ENCODE measurements around the gene ZNF705A.
"Not testable (repeated sequence)": the region's sequence is repeated elsewhere in the genome, so short reads cannot be mapped to it uniquely, and the experiment has no call there.

ZNF705A gene

DNA sequence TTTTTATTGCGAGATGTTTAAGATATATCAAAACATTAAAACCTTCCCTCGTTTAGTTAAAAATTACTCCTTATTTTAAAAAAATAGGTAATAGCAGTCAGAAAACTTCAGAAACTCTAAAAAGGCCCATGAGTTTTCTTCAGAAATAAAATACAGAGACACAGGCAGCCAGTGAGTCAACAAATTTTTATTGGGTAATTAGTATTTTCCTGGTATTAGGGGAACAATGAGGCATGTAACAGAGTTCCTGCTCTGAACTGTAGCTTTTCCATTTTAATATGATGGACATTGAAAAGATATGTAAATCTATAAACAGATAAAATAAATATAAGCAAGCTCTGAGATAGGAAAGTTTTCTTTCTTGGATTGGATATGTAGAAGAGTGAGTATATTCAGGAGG is 399 bp upstream of the ZNF705A start:
- CTCF ChIA-PET: interaction anchor here (0.8 to 1.7 kb wide), 2 partner anchors 9 to 75 kb away, joined by 3 to 4 read pairs; no protein-coding TSS in a partner anchor
- Mint-ChIP-seq H3K27me3 (peaks cover 45% of the 10 kb centered on the region), H3K27ac (no peak overlapping the region)

DNA sequence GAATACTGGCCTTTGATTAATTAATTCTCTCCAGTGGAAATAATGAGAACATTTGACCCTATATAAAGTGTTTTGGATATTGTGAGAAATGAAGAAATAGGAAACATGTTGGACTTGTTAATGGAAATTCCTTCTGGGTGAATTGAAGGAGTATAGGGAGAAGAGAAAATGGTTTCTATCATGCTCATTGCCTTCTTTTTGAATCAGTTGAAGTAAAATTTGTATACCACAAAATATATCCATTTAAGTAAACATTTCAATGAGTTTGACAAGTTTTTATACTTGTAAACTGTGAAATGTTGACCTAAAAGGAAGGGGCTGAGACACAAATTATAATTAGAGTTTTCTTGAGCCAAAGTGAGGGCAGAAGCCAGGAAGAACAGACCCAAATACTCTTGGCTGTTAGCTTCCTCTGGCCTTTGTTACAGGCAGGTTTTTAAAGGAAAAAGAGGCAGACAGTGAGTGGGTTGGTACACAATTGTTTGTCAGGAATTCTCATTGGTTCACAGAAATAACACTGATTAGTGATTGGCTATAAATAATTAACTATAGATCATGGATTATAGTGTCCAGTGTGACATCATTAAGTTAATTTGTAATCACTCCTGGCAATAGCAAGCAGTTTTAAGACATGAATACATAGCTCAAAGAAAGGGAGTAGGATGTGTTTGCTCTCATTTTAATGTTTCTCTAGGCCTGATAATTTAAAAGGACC is 826 bp downstream of the ZNF705A start:
- Mint-ChIP-seq H3K4me1 (peaks cover 40% of the 10 kb centered on the region), H3K4me3 (no peak overlapping the region), H3K36me3 (no peaks in the 10 kb centered on the region), H3K27me3 (peaks cover 39% of the 10 kb centered on the region), H3K9me3 (no peaks in the 10 kb centered on the region), H3K27ac (no peak overlapping the region)
- CTCF ChIA-PET: interaction anchor here (1.7 kb wide), 1 partner anchor 74 kb away, joined by 4 read pairs; no protein-coding TSS in a partner anchor
- DNase-seq: no peak

More for the DNA sequence above, 399 bp upstream of the ZNF705A start:
- Mint-ChIP-seq H3K4me1 (peaks cover 33% of the 10 kb centered on the region), H3K4me3 (no peak overlapping the region), H3K9me3 (no peaks in the 10 kb centered on the region), H3K36me3 (no peaks in the 10 kb centered on the region)
- DNase-seq: no peak

DNA sequence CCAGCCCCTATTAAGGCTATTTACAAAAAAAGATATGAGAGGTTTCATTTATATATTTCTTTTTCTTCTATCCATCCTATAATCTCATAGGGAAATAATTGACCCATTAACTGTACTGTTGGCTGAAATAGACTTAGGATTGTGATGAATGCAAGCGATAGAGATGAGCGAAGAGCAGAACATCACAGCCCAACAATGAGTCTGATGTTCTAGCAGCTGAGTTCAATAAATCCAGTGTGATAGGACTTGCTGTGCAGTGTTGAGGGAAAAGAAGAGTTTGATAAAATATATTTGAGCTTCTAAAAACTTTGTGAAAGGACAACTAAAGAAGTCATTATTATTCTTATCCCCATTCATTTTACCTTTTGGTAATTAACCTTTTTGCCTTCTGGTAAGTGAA is 16.1 kb downstream of the ZNF705A start:
- H3K4me3 Mint-ChIP-seq, H3K9me3 Mint-ChIP-seq, H3K36me3 Mint-ChIP-seq, CTCF ChIA-PET, DNase-seq, H3K4me1 Mint-ChIP-seq, H3K27ac Mint-ChIP-seq: not testable (repeated sequence)
- peaks cover 20% of the 10 kb centered on the region for H3K27me3 Mint-ChIP-seq

DNA sequence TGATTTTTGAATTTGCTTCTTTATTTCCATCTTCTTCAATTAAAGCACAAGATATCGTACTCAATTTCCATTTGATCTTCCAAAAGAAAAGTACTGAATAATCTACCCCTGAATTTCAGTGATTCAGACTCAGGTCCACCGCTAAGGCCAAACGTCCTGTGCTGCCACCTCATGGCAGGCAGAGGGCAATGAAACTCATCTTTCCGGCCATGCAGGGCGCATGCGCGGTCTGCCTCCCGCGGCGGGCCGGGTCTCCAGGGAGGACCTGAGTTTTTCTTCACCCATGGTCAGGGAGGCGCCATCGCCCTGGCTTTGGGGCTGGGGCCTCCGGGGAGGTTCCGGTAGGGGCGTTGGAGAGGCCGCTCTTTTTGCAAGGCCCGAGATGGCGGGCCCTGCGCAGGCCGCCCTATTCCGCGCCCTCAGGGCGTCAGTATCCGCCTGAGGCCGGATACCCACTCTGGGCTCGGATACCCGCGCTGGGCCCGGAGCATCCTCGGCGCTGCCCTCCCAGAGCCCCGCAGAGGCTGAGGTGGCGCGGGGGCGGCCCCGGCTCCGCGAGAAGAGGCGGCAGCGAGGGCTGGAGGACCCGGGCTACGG is 23.3 kb downstream of the ZNF705A start:
- CTCF ChIA-PET, H3K36me3 Mint-ChIP-seq, H3K9me3 Mint-ChIP-seq, H3K27me3 Mint-ChIP-seq: not testable (repeated sequence)
- DNase-seq: peak; percentile 87
- peak overlapping the region; percentile 79 for H3K27ac Mint-ChIP-seq
- peaks cover 11% of the 10 kb centered on the region for H3K4me1 Mint-ChIP-seq
- peak overlapping the region; percentile 66 for H3K4me3 Mint-ChIP-seq

DNA sequence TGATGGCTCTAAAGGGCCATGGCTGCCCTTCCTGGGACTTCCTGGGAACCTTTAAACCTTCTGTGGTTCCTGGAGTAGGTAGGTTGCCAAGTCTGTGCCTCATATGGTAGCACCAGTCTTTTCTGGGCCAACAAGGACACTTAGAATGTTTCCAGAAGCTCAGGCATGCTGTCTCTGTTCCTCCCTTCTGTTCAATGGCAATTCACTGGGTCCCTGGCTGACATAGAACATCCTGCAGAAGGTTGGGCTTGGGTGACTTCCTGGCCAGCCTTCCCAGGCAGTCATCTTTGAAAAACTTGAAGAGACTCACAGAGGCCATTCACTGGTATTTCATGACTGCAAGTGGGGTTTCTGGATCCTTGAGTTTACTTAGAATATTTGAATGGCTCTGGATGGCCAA is 24.5 kb downstream of the ZNF705A start:
- H3K9me3 Mint-ChIP-seq, H3K36me3 Mint-ChIP-seq, CTCF ChIA-PET, H3K27me3 Mint-ChIP-seq, H3K27ac Mint-ChIP-seq, DNase-seq: not testable (repeated sequence)
- Mint-ChIP-seq H3K4me3 (peak overlapping the region; percentile 52), H3K4me1 (peaks cover 11% of the 10 kb centered on the region)

DNA sequence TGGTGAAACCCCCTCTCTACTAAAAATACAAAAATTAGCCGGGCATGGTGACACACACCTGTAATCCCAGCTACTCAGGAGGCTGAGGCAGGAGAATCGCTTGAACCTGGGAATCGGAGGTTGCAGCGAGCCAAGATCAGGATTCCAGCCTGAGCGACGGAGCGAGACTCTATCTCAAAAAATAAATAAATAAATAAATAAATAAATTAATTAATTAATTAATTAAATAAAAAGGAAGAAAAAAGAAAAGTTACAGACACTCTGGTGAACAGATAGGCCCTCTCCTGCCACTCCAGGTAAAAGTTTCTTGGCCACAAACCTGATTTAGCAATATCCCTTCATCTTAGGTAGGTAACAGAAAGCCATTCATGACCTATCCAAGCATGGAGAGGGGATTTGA is 26.1 kb downstream of the ZNF705A start:
- CTCF ChIA-PET, H3K27ac Mint-ChIP-seq, H3K9me3 Mint-ChIP-seq, H3K27me3 Mint-ChIP-seq, H3K4me3 Mint-ChIP-seq, DNase-seq, H3K36me3 Mint-ChIP-seq: not testable (repeated sequence)
- peaks cover 11% of the 10 kb centered on the region for H3K4me1 Mint-ChIP-seq

DNA sequence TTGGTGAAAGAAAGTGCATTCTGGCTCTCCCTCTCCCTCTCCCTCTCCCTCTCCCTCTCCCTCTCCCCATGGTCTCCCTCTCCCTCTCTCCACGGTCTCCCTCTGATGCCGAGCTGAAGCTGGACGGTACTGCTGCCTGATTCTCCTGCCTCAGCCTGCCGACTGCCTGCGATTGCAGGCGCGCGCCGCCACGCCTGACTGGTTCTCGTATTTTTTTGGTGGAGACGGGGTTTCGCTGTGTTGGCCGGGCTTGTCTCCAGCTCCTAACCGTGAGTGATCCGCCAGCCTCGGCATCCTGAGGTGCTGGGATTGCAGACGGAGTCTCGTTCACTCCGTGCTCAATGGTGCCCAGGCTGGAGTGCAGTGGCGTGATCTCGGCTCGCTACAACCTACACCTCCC is 26.5 kb downstream of the ZNF705A start:
- DNase-seq, H3K4me3 Mint-ChIP-seq, H3K27me3 Mint-ChIP-seq, H3K9me3 Mint-ChIP-seq, CTCF ChIA-PET, H3K27ac Mint-ChIP-seq, H3K36me3 Mint-ChIP-seq: not testable (repeated sequence)
- H3K4me1 Mint-ChIP-seq: peaks cover 11% of the 10 kb centered on the region

DNA sequence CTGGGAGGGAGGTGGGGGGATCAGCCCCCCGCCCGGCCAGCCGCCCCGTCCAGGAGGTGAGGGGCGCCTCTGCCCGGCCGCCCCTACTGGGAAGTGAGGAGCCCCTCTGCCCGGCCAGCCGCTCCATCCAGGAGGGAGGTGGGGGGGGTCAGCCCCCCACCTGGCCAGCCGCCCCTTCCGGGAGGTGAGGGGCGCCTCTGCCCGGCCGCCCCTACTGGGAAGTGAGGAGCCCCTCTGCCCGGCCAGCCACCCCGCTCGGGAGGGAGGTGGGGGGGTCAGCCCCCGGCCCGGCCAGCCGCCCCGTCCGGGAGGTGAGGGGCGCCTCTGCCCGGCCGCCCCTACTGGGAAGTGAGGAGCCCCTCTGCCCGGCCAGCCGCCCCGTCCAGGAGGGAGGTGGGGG is 27.4 kb downstream of the ZNF705A start:
- H3K36me3 Mint-ChIP-seq, DNase-seq, H3K9me3 Mint-ChIP-seq, CTCF ChIA-PET, H3K27ac Mint-ChIP-seq, H3K4me3 Mint-ChIP-seq, H3K27me3 Mint-ChIP-seq: not testable (repeated sequence)
- peaks cover 11% of the 10 kb centered on the region for H3K4me1 Mint-ChIP-seq

DNA sequence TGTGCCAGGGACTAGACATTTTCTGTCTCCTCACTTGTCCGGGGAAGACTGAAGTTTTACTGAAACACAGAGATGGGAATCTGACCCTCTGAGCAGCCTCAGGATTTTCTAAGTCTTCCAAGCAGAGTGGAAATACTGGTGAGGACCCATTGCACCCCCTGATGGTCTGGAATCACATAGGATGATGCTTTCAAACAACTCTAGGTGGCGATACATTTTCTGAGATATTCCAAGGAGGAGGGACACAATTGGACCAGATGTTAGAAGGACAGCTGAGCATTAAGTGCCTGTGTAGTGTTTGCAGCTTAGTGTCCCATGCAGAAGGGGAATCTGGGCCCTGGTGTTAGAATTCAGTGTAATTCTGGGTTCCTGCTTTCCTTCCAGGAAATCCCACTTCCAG is 31.3 kb downstream of the ZNF705A start:
- H3K36me3 Mint-ChIP-seq, H3K27ac Mint-ChIP-seq, DNase-seq, H3K4me3 Mint-ChIP-seq, H3K27me3 Mint-ChIP-seq, H3K9me3 Mint-ChIP-seq, H3K4me1 Mint-ChIP-seq, CTCF ChIA-PET: not testable (repeated sequence)

DNA sequence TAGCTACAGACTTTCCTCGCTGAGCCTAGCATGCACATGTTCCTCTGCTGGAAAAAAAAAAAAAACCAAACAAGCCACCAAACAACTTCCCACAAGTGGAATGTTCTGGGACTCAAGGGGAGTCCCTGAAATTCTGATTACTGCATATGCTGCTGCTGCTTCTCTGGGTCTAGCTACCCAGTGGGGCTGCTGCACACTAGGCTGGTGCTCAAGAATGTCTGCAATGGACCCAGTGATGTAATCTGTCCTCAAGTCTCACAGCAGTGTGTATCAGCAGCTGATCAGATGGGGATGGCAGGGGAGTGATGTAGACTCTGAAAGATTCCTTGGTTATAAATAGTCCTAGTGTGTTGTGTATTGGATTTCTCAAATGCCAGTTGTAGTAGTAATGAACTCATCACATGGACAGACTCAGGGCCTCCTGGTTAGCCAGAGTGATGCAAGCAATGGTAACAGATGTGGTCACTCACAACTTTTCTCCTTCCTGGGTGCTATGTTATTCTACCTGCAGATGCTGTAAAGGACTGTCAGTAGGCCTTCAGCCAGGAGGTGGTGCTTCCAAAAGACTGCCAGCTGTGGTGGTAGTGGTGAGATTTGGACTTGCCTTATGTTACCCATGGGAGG is 41.0 kb downstream of the ZNF705A start:
- not testable (repeated sequence) for H3K4me3 Mint-ChIP-seq, H3K27me3 Mint-ChIP-seq, H3K36me3 Mint-ChIP-seq, DNase-seq, H3K27ac Mint-ChIP-seq, H3K9me3 Mint-ChIP-seq
- CTCF ChIA-PET: interaction anchor here (1.2 kb wide), 1 partner anchor 34 kb away, joined by 4 read pairs; no protein-coding TSS in a partner anchor
- peaks cover 15% of the 10 kb centered on the region for H3K4me1 Mint-ChIP-seq

DNA sequence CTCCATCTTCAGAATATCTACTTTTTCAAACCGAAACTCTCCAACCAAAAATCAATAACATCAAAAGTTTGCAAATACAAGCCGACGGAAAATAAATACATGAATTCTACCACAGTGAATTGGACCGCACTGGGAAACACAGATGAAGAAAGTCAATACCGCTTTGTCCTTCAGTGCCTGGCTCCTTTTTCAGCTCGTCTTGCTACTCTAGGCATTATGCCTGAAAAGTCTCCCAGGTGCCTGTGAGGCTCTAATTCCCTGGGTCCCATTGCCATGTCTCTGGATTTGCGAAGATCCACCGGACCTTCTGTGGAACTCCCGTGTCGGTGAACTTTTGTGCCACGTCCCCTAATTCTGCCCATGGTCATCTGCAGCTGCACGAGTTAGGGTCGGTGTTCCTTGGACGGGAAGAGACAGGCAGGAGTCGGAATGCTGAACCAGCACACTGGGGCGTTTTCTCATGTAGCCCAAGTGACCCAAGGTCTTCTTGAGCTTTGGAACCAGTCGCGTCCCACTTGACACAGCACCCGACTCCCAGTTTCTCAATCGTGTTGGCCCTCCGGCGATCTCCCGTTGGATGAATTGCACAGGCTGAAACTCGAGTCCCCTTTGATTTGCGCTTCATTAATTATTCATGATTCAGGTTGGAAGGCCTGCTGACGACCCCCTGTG is 62.0 kb downstream of the ZNF705A start:
- CTCF ChIA-PET, H3K27me3 Mint-ChIP-seq, H3K9me3 Mint-ChIP-seq, H3K4me3 Mint-ChIP-seq, DNase-seq, H3K36me3 Mint-ChIP-seq, H3K4me1 Mint-ChIP-seq, H3K27ac Mint-ChIP-seq: not testable (repeated sequence)

DNA sequence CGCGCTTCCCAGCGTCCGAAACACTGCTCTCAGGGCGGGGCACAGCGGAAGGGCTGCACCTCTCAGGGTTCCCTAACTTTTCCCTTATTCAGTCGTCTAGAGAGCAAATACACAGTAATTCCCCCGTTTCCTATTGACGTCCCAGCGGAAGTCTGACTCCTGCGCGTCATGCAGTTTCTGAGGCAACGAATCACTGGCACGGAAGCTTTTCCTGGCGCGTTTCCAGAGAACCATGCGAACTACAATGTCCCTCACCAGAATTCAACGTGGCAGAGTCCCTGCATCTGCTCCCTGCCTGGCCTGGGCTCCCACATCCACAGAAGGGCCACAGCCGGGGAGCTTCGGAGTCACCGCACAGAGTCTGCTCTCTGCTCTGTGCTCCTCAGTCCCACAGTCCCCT is 64.6 kb downstream of the ZNF705A start:
- H3K4me3 Mint-ChIP-seq, H3K36me3 Mint-ChIP-seq, H3K9me3 Mint-ChIP-seq, H3K4me1 Mint-ChIP-seq, H3K27ac Mint-ChIP-seq, DNase-seq, CTCF ChIA-PET: not testable (repeated sequence)
- H3K27me3 Mint-ChIP-seq: peaks cover 11% of the 10 kb centered on the region

DNA sequence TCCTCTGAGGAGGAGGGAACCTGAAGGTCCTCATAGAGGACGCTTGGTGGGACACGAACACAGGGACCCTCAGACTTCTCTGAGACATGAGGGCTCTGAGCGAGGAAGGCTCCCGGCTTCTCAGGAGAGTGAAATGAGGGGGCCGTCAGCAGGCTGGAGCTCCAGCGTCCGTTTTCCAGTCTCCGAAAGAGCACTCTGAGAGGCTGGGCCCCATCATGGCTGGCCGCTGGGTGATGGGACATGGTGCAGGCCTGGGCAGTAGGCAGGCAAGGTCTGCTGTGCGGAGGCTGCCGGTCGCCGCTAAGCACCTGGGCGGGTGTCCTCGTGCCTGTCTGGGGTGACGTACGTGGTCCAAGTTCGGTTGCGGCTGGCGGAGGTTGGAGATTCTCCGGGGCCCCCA is 65.0 kb downstream of the ZNF705A start:
- CTCF ChIA-PET, H3K27ac Mint-ChIP-seq, H3K4me1 Mint-ChIP-seq, H3K36me3 Mint-ChIP-seq, DNase-seq, H3K4me3 Mint-ChIP-seq, H3K9me3 Mint-ChIP-seq: not testable (repeated sequence)
- H3K27me3 Mint-ChIP-seq: peaks cover 12% of the 10 kb centered on the region

DNA sequence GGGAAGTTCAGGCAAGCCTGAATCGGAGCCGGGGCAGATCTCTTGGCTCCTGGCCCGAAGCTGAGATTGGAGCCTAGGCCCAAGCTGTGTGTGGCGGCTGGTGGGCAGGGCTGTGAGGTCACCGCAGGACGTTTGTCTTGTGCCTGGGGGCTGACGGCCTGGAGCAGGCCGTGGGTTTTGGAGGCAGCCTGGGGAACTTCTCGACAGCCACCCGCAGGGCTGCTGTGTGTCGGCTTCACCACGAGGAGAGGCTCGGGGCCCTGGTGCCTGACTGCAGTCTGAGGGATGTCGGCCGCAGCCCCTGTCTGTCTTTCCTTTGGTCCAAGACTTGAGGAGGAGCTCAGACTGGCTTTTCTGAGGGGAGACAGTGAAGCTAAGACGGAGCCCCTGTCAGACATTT is 65.5 kb downstream of the ZNF705A start:
- H3K36me3 Mint-ChIP-seq, CTCF ChIA-PET, H3K27ac Mint-ChIP-seq, H3K9me3 Mint-ChIP-seq, H3K4me3 Mint-ChIP-seq, DNase-seq, H3K4me1 Mint-ChIP-seq: not testable (repeated sequence)
- peaks cover 12% of the 10 kb centered on the region for H3K27me3 Mint-ChIP-seq

DNA sequence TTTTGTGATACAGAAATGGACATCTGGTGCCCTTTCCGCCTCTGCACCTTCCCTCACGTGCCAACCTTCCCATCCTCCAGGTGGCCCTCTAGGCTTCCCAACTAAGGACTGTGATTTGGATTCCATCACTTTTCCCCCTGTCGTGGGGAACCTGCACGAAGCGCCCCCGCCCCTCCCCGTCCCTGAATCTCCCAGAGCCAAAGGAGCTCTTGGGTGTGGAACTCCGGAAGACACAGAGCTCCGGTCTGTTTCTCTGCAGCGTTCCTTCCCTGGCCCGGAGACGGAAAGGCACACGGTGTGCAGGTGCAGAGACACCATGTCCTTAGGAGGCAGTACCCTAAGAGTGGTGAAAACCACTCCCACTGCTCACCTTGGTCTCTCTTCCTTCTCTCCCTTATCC is 66.8 kb downstream of the ZNF705A start:
- H3K36me3 Mint-ChIP-seq, DNase-seq, H3K27ac Mint-ChIP-seq, H3K4me3 Mint-ChIP-seq, CTCF ChIA-PET, H3K9me3 Mint-ChIP-seq: not testable (repeated sequence)
- Mint-ChIP-seq H3K27me3 (peaks cover 12% of the 10 kb centered on the region), H3K4me1 (peaks cover 13% of the 10 kb centered on the region)

Measured in activated naive CD4-positive, alpha-beta T cell treated with anti-CD3 and anti-CD28 coated beads, Interleukin-2, amount 10 ng/mL, durations not matched to agents 7 days and 5 days (primary cell).